Activated naive CD8-positive, alpha-beta T cell treated with anti-CD3 and anti-CD28 coated beads, Interleukin-2, amount 50 U/mL, for 24 hours (primary cell): ENCODE data around the gene GPR183.

Source experiments
- ATAC-seq: fragments of 150-1000 bp; cut with Tn5 transposase; one replicate; pipeline ENCODE4 v1.10.0; 2021
- DNase-seq: peaks from one replicate; pipeline ENCODE4 v3.0.0; 2021
- H3K27ac Mint-ChIP-seq: one replicate; pipeline ENCODE4 v1.8.0; 2021; ENCODE audit warnings: mild to moderate bottlenecking, mixed read lengths
- H3K27me3 Mint-ChIP-seq: one replicate; pipeline ENCODE4 v1.8.0; 2021; ENCODE audit warnings: mixed read lengths
- H3K36me3 Mint-ChIP-seq: one replicate; pipeline ENCODE4 v1.8.0; 2021; ENCODE audit warnings: low read depth, mixed read lengths
- H3K4me1 Mint-ChIP-seq: one replicate; pipeline ENCODE4 v1.8.0; 2021; ENCODE audit warnings: mixed read lengths
- H3K4me3 Mint-ChIP-seq: one replicate; pipeline ENCODE4 v1.8.0; 2021; ENCODE audit warnings: mild to moderate bottlenecking, moderate library complexity, mixed read lengths
- H3K9me3 Mint-ChIP-seq: one replicate; pipeline ENCODE4 v1.8.0; 2021; ENCODE audit warnings: mixed read lengths

The GPR183 gene

GRCh38 chr13:99299920-99300341 is 7.3 kb downstream of the GPR183 start:
- Mint-ChIP-seq H3K27me3 (no peaks in the 10 kb centered on the region), H3K4me1 (peaks cover 91% of the 10 kb centered on the region), H3K4me3 (peak overlapping the region; percentile 45), H3K36me3 (peaks cover 57% of the 10 kb centered on the region), H3K9me3 (no peaks in the 10 kb centered on the region), H3K27ac (peak overlapping the region; percentile 68)
- DNase-seq (no peak), ATAC-seq (no peak)

- H3K4me1 Mint-ChIP-seq, result peaks cover 90% of the 10 kb centered on the region
- H3K4me3 Mint-ChIP-seq, result peak overlapping the region; percentile 45
- H3K27me3 Mint-ChIP-seq, result no peaks in the 10 kb centered on the region
- no peak for DNase-seq
- H3K36me3 Mint-ChIP-seq, result peaks cover 56% of the 10 kb centered on the region
- no peaks in the 10 kb centered on the region for H3K9me3 Mint-ChIP-seq
- peak overlapping the region; percentile 85 for H3K27ac Mint-ChIP-seq
- ATAC-seq, result no peak
Measured at GRCh38 chr13:99299256-99299919, 7.8 kb downstream of the GPR183 start.

GRCh38 chr13:99298056-99298455 is 9.1 kb downstream of the GPR183 start:
- H3K27ac Mint-ChIP-seq, result peak overlapping the region; percentile 79
- H3K4me1 Mint-ChIP-seq, result peaks cover 90% of the 10 kb centered on the region
- peak overlapping the region; percentile 57 for H3K4me3 Mint-ChIP-seq
- H3K27me3 Mint-ChIP-seq, result no peaks in the 10 kb centered on the region
- ATAC-seq, result no peak
- no peaks in the 10 kb centered on the region for H3K9me3 Mint-ChIP-seq
- H3K36me3 Mint-ChIP-seq, result peaks cover 56% of the 10 kb centered on the region
- no peak for DNase-seq

GRCh38 chr13:99297331-99297730 is 9.9 kb downstream of the GPR183 start:
- Mint-ChIP-seq H3K27ac (peak overlapping the region; percentile 79), H3K36me3 (peaks cover 58% of the 10 kb centered on the region), H3K9me3 (no peaks in the 10 kb centered on the region), H3K4me1 (peaks cover 87% of the 10 kb centered on the region), H3K27me3 (no peaks in the 10 kb centered on the region), H3K4me3 (peak overlapping the region; percentile 57)
- DNase-seq (no peak), ATAC-seq (peak; percentile 47)

GRCh38 chr13:99296398-99296797 is 10.8 kb downstream of the GPR183 start:
- peaks cover 86% of the 10 kb centered on the region for H3K4me1 Mint-ChIP-seq

GRCh38 chr13:99295488-99296252 is 11.5 kb downstream of the GPR183 start:
- Mint-ChIP-seq H3K4me3 (peak overlapping the region; percentile 36), H3K4me1 (peaks cover 90% of the 10 kb centered on the region), H3K9me3 (no peaks in the 10 kb centered on the region), H3K27ac (peak overlapping the region; percentile 70), H3K27me3 (no peaks in the 10 kb centered on the region), H3K36me3 (peaks cover 60% of the 10 kb centered on the region)
- ATAC-seq (no peak), DNase-seq (no peak)

More at GRCh38 chr13:99296398-99296797, 10.8 kb downstream of the GPR183 start:
- peak; percentile 66 for ATAC-seq
- Mint-ChIP-seq H3K27me3 (no peaks in the 10 kb centered on the region), H3K27ac (peak overlapping the region; percentile 79), H3K9me3 (no peaks in the 10 kb centered on the region), H3K4me3 (peak overlapping the region; percentile 57), H3K36me3 (peaks cover 59% of the 10 kb centered on the region)
- no peak for DNase-seq

GRCh38 chr13:99294958-99295357 is 12.2 kb downstream of the GPR183 start:
- H3K36me3 Mint-ChIP-seq, result peaks cover 65% of the 10 kb centered on the region
- peaks cover 90% of the 10 kb centered on the region for H3K4me1 Mint-ChIP-seq
- peak overlapping the region; percentile 70 for H3K27ac Mint-ChIP-seq
- ATAC-seq (no peak), DNase-seq (no peak)
- H3K4me3 Mint-ChIP-seq, result no peak overlapping the region
- H3K27me3 Mint-ChIP-seq, result no peaks in the 10 kb centered on the region
- H3K9me3 Mint-ChIP-seq, result no peaks in the 10 kb centered on the region

- Mint-ChIP-seq H3K4me3 (no peak overlapping the region), H3K27ac (no peak overlapping the region), H3K4me1 (peaks cover 91% of the 10 kb centered on the region)
Measured at GRCh38 chr13:99294198-99294597, 13.0 kb downstream of the GPR183 start.

GRCh38 chr13:99293178-99293577 is 14.0 kb downstream of the GPR183 start:
- DNase-seq (no peak), ATAC-seq (no peak)
- no peaks in the 10 kb centered on the region for H3K27me3 Mint-ChIP-seq
- H3K9me3 Mint-ChIP-seq, result no peaks in the 10 kb centered on the region
- H3K27ac Mint-ChIP-seq, result peak overlapping the region; percentile 8
- peaks cover 92% of the 10 kb centered on the region for H3K4me1 Mint-ChIP-seq
- peaks cover 64% of the 10 kb centered on the region for H3K36me3 Mint-ChIP-seq
- H3K4me3 Mint-ChIP-seq, result no peak overlapping the region

More at GRCh38 chr13:99294198-99294597, 13.0 kb downstream of the GPR183 start:
- H3K36me3 Mint-ChIP-seq, result peaks cover 65% of the 10 kb centered on the region
- DNase-seq, result no peak
- ATAC-seq, result no peak
- H3K9me3 Mint-ChIP-seq, result no peaks in the 10 kb centered on the region
- H3K27me3 Mint-ChIP-seq, result no peaks in the 10 kb centered on the region

GRCh38 chr13:99290894-99291293 is 16.3 kb downstream of the GPR183 start:
- Mint-ChIP-seq H3K27ac (peak overlapping the region; percentile 91), H3K4me3 (no peak overlapping the region), H3K9me3 (no peaks in the 10 kb centered on the region), H3K4me1 (peaks cover 90% of the 10 kb centered on the region), H3K27me3 (no peaks in the 10 kb centered on the region), H3K36me3 (peaks cover 65% of the 10 kb centered on the region)
- peak; percentile 31 for ATAC-seq
- no peak for DNase-seq

- Mint-ChIP-seq H3K9me3 (no peaks in the 10 kb centered on the region), H3K27me3 (no peaks in the 10 kb centered on the region), H3K4me1 (peaks cover 90% of the 10 kb centered on the region), H3K36me3 (peaks cover 59% of the 10 kb centered on the region), H3K27ac (peak overlapping the region; percentile 91), H3K4me3 (peak overlapping the region; percentile 10)
- DNase-seq (peak; percentile 57), ATAC-seq (peak; percentile 77)
Measured at GRCh38 chr13:99289674-99290337, 17.4 kb downstream of the GPR183 start.

GRCh38 chr13:99289271-99289670 is 17.9 kb downstream of the GPR183 start:
- ATAC-seq (no peak), DNase-seq (no peak)
- Mint-ChIP-seq H3K27me3 (no peaks in the 10 kb centered on the region), H3K9me3 (no peaks in the 10 kb centered on the region), H3K4me1 (peaks cover 92% of the 10 kb centered on the region), H3K27ac (peak overlapping the region; percentile 91), H3K4me3 (peak overlapping the region; percentile 24), H3K36me3 (peaks cover 59% of the 10 kb centered on the region)

GRCh38 chr13:99288089-99288488 is 19.1 kb downstream of the GPR183 start:
- H3K9me3 Mint-ChIP-seq, result no peaks in the 10 kb centered on the region
- peak overlapping the region; percentile 45 for H3K4me3 Mint-ChIP-seq
- H3K36me3 Mint-ChIP-seq, result peaks cover 47% of the 10 kb centered on the region
- peak; percentile 79 for ATAC-seq
- H3K27ac Mint-ChIP-seq, result peak overlapping the region; percentile 91
- H3K4me1 Mint-ChIP-seq, result peaks cover 91% of the 10 kb centered on the region
- peak; percentile 52 for DNase-seq
- no peaks in the 10 kb centered on the region for H3K27me3 Mint-ChIP-seq

- Mint-ChIP-seq H3K9me3 (no peaks in the 10 kb centered on the region), H3K36me3 (peaks cover 42% of the 10 kb centered on the region), H3K4me1 (peaks cover 92% of the 10 kb centered on the region), H3K4me3 (peak overlapping the region; percentile 45), H3K27ac (peak overlapping the region; percentile 91), H3K27me3 (no peaks in the 10 kb centered on the region)
- no peak for DNase-seq
- ATAC-seq, result no peak
Measured at GRCh38 chr13:99287551-99287950, 19.6 kb downstream of the GPR183 start.
